GM21723 (cell line): ENCODE results near the gene SLC25A11.

Experiments
- ATAC-seq: cut with Tn5 transposase; IDR thresholded peaks from one replicate; pipeline ENCODE4 v1.9.1; 2021; ENCODE audit warnings: mild to moderate bottlenecking, moderate library complexity; ENCODE audit not compliant: unreplicated experiment

Gene SLC25A11, protein sequence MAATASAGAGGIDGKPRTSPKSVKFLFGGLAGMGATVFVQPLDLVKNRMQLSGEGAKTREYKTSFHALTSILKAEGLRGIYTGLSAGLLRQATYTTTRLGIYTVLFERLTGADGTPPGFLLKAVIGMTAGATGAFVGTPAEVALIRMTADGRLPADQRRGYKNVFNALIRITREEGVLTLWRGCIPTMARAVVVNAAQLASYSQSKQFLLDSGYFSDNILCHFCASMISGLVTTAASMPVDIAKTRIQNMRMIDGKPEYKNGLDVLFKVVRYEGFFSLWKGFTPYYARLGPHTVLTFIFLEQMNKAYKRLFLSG

GRCh38 chr17:4939796-4940554 lies at the start of gene SLC25A11, which contains the start of gene RNF167:
Gene SLC25A11, minus strand, starts transcription at chr17:4940046. Its CDS starts 136 bp downstream, at chr17:4939910.
Gene RNF167, plus strand, starts transcription at chr17:4940268. Its CDS starts 642 bp downstream, at chr17:4940910.
- peak; percentile 69 for ATAC-seq

DNA sequence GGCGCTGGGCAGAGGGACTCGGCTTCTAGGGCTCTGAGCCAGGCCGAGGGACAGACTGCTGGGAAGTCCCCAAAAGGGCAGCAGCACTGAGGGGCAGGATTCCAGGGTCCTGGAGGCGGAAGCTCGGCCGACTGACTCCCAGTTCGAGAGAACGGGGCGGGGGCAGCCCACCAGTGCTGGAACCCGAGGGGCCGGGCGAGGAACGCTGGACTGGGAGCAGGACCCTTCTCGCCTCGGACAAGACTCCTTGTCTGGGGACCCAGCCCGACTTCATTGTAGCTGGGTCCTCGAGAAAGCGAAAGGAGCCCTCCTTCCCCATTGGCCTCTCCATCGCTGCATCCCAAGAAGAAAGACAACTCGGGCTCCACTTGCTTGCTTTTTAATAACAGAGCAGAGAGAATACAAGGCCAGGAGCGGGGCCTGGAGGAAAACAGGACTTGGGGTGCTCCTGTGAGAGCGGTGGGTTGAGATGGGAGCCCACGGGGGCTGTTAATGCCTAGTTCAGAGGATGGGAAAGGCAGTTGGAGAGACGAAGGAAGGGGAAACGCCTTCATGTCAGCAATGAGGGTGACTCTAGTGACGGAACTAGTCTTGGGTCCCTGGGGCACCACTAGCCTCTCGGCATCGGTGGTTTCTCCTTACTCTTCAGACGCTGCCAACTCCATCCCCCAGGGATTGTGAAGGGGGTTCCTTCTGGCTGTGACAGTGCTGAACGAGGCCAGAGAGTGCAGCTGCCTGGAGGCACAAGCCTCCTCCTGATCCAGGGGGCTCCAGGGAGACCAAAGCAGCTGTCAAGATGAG lies 48.1 kb upstream of the SLC25A11 start:
- ATAC-seq, result no peak

- ATAC-seq, result peak; percentile 61
These were observed 47.3 kb upstream of the SLC25A11 start, which contains the start of gene CAMTA2 for GRCh38 chr17:4986951-4987766. Gene CAMTA2, minus strand, starts transcription at chr17:4987675. Its CDS starts 1,453 bp downstream, at chr17:4986222.

DNA sequence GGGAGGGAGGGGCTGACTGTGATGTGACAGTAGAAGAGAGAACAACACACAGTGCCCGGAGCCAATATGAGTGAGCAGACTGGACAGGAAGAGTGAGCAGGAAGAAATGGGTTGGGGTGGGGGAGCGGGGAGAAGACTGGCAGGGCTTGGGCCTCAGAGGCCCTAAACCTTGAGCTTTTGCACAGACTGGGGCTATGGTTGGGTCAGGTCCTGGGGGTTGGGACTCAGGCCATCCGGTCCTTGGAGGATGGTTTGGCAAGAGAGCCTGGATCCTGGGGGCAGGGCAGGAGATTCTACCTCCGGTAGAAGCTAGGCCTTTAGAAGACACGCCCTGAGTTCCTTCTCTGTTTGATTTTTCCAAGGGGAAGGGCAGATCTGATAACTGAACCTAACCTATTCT lies 46.6 kb upstream of the SLC25A11 start:
- no peak for ATAC-seq

- no peak for ATAC-seq
These were observed 42.5 kb upstream of the SLC25A11 start for GRCh38 chr17:4982305-4982704.

DNA sequence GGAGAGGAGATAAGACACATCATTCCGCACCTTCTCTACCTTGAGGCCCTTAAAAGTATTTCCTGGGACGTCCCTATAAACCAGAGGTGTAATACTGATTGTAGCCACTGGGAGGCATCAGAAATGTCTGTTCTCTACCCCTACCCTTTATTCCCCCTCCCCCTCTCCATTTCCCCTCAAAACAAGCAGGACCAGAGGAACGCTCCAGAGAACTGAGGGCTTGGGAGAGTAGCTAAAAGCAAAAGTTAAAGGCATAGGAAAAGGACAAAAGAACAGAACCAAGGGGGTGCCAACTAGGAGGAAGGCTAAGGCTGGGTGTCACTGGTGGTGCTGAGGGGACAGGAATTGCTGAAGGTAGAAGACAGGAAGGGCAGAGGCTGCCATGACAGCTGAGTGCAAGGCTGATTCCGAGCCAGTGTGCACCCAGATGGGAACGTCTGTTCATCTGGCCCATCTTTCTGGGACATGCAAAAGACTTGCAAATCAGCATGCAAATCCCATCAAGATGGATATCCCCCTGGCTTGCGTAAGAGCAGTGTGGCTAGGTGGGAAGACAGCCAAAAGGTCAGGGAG lies 40.9 kb upstream of the SLC25A11 start:
- no peak for ATAC-seq

GRCh38 chr17:4978726-4979125 lies 38.9 kb upstream of the SLC25A11 start:
- no peak for ATAC-seq

DNA sequence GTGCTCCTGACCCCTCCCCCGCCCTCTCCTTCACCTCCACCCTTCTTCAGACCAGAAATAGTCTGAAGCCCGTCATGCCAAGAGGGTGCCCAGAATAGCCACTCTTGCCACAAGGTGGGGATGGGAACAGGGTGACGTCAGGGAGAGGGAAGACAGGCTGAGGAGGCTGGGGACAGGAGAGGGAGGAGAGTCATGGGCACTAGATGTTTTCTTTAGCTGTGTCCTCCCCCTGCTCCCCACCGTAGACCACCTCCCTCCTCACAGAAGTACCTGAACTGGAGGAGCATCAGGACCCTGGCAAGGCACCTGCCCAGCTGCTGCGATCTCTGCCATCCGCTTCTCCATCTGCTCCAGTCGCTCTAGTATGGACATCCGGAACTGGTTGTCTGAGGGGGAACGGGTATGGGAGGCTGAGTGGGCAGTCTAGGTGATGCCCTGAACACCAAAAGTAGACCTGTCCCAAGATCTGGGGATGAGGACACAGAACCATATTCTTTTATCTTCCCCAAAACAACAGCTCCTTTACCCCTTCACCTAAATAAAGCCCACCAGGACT lies 34.3 kb upstream of the SLC25A11 start:
- ATAC-seq, result no peak

GRCh38 chr17:4973256-4974114 lies 33.6 kb upstream of the SLC25A11 start:
- ATAC-seq, result no peak

DNA sequence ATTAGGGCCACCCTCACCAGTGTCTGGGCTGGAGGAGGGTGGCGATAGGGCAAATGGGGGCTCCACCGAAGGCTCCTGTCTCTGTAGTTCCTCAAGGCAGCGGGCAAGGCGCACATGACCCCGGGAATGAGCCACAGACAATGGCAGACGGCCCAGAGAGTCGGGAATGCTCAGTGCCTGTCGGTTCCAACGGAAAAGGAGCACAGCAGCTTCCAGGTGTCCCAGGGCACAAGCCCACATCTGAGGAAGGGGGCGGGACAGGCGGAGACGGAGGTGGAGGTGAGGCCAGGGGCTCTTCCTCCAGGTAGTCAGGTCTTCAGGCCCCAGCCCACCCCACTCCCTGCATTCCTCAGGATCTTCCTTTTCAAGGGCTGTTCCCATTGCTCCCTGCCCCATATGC lies 32.9 kb upstream of the SLC25A11 start:
- ATAC-seq, result no peak

DNA sequence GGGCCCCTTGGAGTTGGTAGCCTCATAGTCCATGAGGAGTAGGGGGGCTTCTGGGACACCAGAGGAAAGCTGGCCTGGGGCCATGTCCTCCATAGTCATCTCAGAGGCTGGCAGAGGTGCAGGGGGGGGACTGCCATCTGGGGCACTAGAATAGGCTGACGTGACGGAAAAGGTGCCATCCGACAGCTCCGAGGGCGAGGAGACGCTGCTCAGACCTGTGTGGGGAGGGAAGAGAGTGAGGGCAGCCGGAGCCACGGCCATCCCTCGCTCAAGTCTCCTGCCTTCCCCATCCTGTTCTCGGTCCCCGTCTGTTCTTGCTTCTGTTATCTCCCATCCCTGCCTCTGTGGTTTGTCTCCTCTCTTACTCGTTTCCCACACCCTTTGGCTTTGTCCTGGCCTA lies 32.5 kb upstream of the SLC25A11 start:
- ATAC-seq, result no peak

DNA sequence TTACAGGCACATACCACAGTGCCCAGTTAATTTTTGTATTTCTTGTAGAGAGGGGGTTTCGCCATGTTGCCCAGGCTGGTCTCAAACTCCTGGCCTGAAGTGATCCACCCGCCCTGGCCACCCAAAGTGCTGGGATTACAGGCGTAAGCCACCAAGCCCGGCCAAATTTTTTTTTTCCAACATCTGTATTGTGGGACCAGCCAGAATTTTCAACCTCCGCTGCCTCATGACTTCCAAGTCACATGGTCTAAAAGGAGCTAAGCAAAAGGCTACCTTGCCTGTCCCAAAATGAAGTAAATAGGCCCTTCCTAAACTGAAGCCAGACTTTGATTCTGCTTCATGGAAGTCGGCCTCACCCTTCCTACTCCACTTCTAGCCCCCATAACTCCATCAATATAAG lies 32.0 kb upstream of the SLC25A11 start:
- ATAC-seq, result no peak

GRCh38 chr17:4970273-4970672 lies 30.4 kb upstream of the SLC25A11 start:
- ATAC-seq, result no peak

DNA sequence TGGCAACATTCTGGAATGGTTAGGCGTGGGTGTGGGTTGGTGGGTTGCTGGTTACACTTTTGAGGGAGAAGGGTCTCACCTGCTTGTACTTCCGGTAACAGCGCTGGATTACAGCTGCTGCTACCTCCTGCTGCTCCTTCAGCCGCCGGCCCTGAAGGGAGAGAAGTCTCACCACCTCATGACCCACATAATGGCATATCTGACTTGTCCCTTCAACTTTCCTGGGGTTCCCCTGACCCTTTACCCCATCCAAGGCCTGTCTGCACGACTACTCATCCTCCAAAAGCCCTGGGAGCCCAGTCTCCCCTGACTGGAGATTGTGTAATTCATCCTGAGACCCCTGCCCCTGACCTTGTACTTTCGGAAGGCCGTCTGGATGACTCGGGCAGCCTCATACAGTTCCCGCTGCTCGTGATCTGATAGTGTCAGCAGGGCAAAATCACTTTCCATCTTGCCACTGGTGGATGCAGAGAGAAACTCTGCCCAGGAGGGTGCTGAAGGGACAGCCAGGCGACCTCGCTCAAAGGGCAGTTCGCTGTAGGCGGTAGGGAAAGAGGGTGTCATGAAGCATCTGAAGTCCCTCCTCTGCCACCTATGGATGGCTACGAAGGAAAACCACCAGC lies 29.8 kb upstream of the SLC25A11 start:
- ATAC-seq, result no peak

DNA sequence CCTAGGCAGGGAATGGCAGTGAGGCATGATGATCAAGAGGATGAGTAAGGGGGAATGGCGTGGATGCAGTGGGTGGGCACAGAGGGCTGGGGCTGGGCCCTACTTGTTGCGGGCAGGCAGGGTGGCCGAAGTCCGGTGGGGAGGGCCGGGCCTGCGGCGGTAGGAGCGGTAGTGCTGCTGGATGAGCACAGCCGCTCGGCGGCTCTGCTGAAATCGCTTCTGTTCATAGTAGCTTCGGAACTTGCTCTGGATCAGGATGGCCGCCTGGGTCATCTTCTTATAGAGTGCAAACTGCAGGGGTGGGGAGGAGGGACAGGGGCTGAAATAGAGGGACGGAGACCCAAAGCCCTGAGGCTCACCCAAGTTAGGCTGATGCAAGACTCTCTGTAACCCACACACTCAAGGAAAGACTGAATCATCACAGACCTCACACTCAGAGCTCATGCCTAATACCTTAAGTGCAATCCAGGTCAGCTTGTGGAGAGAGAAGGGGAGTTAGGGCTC lies 29.3 kb upstream of the SLC25A11 start:
- ATAC-seq, result no peak

GRCh38 chr17:4968486-4969046 lies 28.7 kb upstream of the SLC25A11 start:
- no peak for ATAC-seq

GRCh38 chr17:4967539-4968485 lies 28.0 kb upstream of the SLC25A11 start, which contains the start of gene SPAG7:
Gene SPAG7, minus strand, starts transcription at chr17:4967817. Its CDS starts 13 bp downstream, at chr17:4967804.
- ATAC-seq, result peak; percentile 65
